Naive B cell (primary cell): ENCODE measurements around the gene ZC3H7B. TPM values are rescaled to one million over a fixed set of nuclear protein-coding genes. Genes with fewer than 3 reads are reported as not detected.
A peak's percentile ranks its signal among the peaks of the same experiment; 100 is the strongest.

Experiments used
- ATAC-seq, 2 donors: fragments of 150-1000 bp; cut with Tn5 transposase; 2 replicates each; pipeline ENCODE4 v1.10.0; 2021; ENCODE audit warnings: low read depth in 2 of 2, mild to moderate bottlenecking in 2 of 2, moderate library complexity in 2 of 2
- DNase-seq: peaks from one replicate; pipeline ENCODE4 v3.0.0; 2022
- H3K27ac Mint-ChIP-seq, 6 donors: one replicate each; pipeline ENCODE4 v1.8.0; 2020 to 2022; ENCODE audit warnings: mild to moderate bottlenecking in 6 of 6, mixed read lengths in 6 of 6, moderate library complexity in 5 of 6, inconsistent platforms in 2 of 6
- H3K27me3 Mint-ChIP-seq, 3 donors: one replicate each; pipeline ENCODE4 v1.8.0; 2021 to 2022; ENCODE audit warnings: mixed read lengths in 3 of 3, mild to moderate bottlenecking in 1 of 3
- H3K36me3 Mint-ChIP-seq, 2 donors: one replicate each; pipeline ENCODE4 v1.8.0; 2020 to 2022; ENCODE audit warnings: mixed read lengths in 2 of 2, inconsistent platforms in 1 of 2, mild to moderate bottlenecking in 1 of 2
- H3K4me1 Mint-ChIP-seq, 3 donors: one replicate each; pipeline ENCODE4 v1.8.0; 2020 to 2022; ENCODE audit warnings: mixed read lengths in 3 of 3, inconsistent platforms in 1 of 3, mild to moderate bottlenecking in 1 of 3, moderate library complexity in 1 of 3
- H3K4me3 Mint-ChIP-seq, 8 donors: one replicate each; pipeline ENCODE4 v1.8.0; 2020 to 2022; ENCODE audit warnings: mild to moderate bottlenecking in 8 of 8, mixed read lengths in 8 of 8, moderate library complexity in 8 of 8, inconsistent platforms in 2 of 8
- H3K9me3 Mint-ChIP-seq, 7 donors: one replicate each; pipeline ENCODE4 v1.8.0; 2020 to 2022; ENCODE audit warnings: mixed read lengths in 7 of 7, mild to moderate bottlenecking in 5 of 7, inconsistent platforms in 2 of 7, moderate library complexity in 1 of 7
- polyA plus RNA-seq, 6 donors: library from polyadenylated mRNA; unstranded; fragments of 300-500 nt; fragmentation: Illumina TruSeq; gene quantifications; one replicate each; pipeline ENCODE4 v1.2.3, GENCODE V29; 2021; ENCODE audit warnings: low read depth in 6 of 6

Gene ZC3H7B
- polyA plus RNA-seq, 6 donors from 2014 or later, result 1.1 to 2.5 (median 1.8) TPM; not detected in 1

GRCh38 chr22:41343717-41344116, 42.4 kb downstream of the ZC3H7B start:
- no peak overlapping the region for H3K4me3 Mint-ChIP-seq
- H3K9me3 Mint-ChIP-seq, result no peaks in the 10 kb centered on the region
- peak overlapping the region in 1 of 6 donors; percentile 24 for H3K27ac Mint-ChIP-seq
- H3K36me3 Mint-ChIP-seq, result no peaks in the 10 kb centered on the region
- ATAC-seq (no peak), DNase-seq (no peak)
- H3K4me1 Mint-ChIP-seq, result no peaks in the 10 kb centered on the region
- no peaks in the 10 kb centered on the region for H3K27me3 Mint-ChIP-seq

DNA sequence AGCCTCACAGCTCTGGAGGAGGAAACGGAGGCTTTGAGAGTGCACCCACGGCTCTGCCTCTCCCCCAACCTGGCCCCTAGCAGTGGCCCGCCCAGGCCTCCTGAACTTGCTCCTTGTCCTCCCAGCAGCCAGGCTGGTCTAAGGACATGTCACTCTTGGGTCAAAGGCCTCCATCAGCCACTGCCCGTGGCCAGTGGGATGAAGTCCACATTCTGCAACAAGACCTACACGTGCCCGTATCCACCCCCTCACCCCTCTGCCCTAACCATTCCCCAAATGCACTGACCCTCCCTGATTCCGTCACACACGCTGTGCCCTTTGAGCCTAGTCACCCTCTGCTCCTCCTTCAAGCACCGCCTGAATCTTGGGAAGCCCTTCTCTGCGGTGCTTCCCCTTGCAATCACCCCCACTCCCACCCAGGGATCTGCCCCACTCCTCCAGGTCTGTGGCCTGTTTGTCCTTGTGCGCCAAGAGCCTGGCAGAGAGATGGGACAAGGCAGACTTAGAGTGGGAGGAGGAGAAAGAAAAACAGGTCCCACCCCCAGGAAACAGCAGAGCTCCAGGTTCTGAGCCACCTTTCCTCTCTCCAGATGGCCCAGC, 43.0 kb downstream of the ZC3H7B start:
- Mint-ChIP-seq H3K9me3 (no peaks in the 10 kb centered on the region), H3K4me3 (peak overlapping the region in 1 of 8 donors; percentile 74), H3K4me1 (no peaks in the 10 kb centered on the region), H3K27me3 (no peaks in the 10 kb centered on the region), H3K27ac (peak overlapping the region in 3 of 6 donors; percentile 10 to 57 (median 36)), H3K36me3 (no peaks in the 10 kb centered on the region)
- no peak for ATAC-seq
- DNase-seq, result no peak

GRCh38 chr22:41345807-41346335, 44.5 kb downstream of the ZC3H7B start:
- DNase-seq (no peak), ATAC-seq (no peak)
- Mint-ChIP-seq H3K27ac (no peak overlapping the region), H3K4me3 (no peak overlapping the region), H3K4me1 (peaks cover 0 to 3% (median 0%) of the 10 kb centered on the region in 3 donors), H3K36me3 (peaks cover 8 to 14% of the 10 kb centered on the region in 2 donors), H3K27me3 (no peaks in the 10 kb centered on the region), H3K9me3 (no peaks in the 10 kb centered on the region)

DNA sequence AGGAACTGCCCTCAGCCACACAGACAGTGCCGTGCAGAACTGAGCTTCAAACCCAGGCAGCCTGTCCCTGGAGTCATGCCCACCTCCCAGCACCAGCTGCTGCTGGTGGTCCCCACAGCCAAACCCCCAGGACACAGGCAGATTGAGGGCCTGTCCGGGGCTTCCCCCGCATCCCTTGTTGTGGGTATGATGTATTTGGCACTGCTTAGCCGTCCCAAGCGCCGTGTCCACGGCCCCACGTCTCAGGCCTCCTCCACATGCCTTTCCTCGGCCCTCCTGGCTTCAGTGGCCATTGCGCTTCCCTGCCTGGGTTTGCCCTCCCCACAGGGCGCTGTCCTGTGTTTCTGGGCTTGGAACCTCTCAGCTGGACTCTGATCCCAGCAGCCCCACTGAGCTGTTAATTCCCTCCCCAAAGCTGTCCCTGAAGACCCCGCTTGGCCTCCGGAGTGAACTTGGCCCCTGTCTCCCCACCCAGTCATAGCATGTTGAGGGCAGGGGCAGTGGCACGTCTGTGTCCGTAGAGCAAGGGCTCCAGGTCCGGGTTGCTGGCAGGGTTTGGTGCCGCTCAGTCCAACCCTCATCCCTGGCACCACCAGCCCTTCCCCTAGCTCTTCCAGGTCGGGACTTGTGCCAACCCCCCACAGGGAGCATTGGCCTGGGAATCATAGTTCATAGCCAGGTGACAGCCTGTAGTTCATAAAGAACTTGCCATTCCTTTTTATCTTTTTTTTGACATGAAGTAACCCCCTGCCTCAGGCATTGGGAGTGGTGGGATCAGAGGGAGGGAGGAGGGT, 45.9 kb downstream of the ZC3H7B start:
- ATAC-seq, result no peak
- Mint-ChIP-seq H3K9me3 (no peaks in the 10 kb centered on the region), H3K4me3 (no peak overlapping the region), H3K27me3 (no peaks in the 10 kb centered on the region), H3K27ac (no peak overlapping the region), H3K4me1 (peaks cover 0 to 3% (median 0%) of the 10 kb centered on the region in 3 donors), H3K36me3 (peaks cover 11 to 15% of the 10 kb centered on the region in 2 donors)
- DNase-seq, result no peak

GRCh38 chr22:41348964-41349484, 47.7 kb downstream of the ZC3H7B start:
- Mint-ChIP-seq H3K4me3 (no peak overlapping the region), H3K27ac (peak overlapping the region in 1 of 6 donors; percentile 36), H3K36me3 (peaks cover 11 to 16% of the 10 kb centered on the region in 2 donors), H3K9me3 (no peaks in the 10 kb centered on the region), H3K27me3 (no peaks in the 10 kb centered on the region), H3K4me1 (peaks cover 0 to 3% (median 0%) of the 10 kb centered on the region in 3 donors)
- no peak for ATAC-seq
- DNase-seq, result no peak

- DNase-seq, result no peak
- H3K36me3 Mint-ChIP-seq, result peaks cover 11 to 26% of the 10 kb centered on the region in 2 donors
- peak overlapping the region in 2 of 6 donors; percentile 14 to 26 for H3K27ac Mint-ChIP-seq
- no peaks in the 10 kb centered on the region for H3K9me3 Mint-ChIP-seq
- no peak for ATAC-seq
- H3K4me1 Mint-ChIP-seq, result peaks cover 0 to 9% (median 7%) of the 10 kb centered on the region in 3 donors
- H3K27me3 Mint-ChIP-seq, result no peaks in the 10 kb centered on the region
- H3K4me3 Mint-ChIP-seq, result no peak overlapping the region
Measured at GRCh38 chr22:41350087-41350486, 48.8 kb downstream of the ZC3H7B start.

DNA sequence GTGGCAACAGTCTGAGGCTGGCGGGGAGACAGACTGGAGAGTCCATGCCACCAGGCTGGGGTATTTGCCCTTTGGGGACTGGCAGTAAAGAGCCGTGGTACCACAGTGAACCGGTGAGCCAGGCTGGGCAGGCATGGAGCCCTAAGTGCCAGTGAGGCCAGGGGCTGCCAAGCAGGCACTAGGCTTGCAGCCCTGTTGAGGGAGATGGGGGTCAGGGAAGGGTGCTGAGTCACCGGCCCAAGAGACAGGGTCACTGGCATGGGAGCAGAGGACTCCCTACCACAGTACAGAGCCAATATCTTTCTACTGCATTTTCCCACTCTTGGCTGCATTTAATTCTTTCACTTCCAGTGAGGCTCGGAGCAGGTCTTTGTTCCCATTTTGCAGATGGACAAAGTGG, 49.7 kb downstream of the ZC3H7B start:
- no peaks in the 10 kb centered on the region for H3K27me3 Mint-ChIP-seq
- no peak for DNase-seq
- H3K4me1 Mint-ChIP-seq, result peaks cover 0 to 9% (median 7%) of the 10 kb centered on the region in 3 donors
- H3K9me3 Mint-ChIP-seq, result no peaks in the 10 kb centered on the region
- no peak overlapping the region for H3K27ac Mint-ChIP-seq
- no peak for ATAC-seq
- peaks cover 11 to 28% of the 10 kb centered on the region in 2 donors for H3K36me3 Mint-ChIP-seq
- H3K4me3 Mint-ChIP-seq, result no peak overlapping the region

DNA sequence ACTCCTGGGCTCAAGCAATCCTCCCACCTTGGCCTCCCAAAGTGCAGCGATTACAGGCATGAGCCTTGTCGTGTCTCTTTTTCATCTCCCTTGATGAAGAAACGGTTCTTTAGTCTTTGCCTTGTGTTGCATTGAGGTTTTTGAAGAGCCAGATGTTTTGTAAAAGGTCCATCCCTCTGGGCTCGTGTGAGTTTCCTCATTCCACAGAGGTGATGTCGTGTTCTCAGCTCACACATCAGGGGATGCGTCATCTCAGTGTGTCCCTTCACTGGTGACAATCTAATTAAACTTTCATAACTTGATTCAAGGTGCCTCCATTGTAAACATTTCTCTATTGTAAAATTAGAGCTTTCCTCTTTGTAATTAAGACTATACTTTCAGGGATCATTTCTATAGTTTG, 50.7 kb downstream of the ZC3H7B start:
- Mint-ChIP-seq H3K27me3 (no peaks in the 10 kb centered on the region), H3K4me3 (no peak overlapping the region), H3K9me3 (no peaks in the 10 kb centered on the region), H3K36me3 (peaks cover 11 to 28% of the 10 kb centered on the region in 2 donors), H3K4me1 (peaks cover 0 to 9% (median 7%) of the 10 kb centered on the region in 3 donors), H3K27ac (no peak overlapping the region)
- no peak for ATAC-seq
- DNase-seq, result no peak

GRCh38 chr22:41353862-41354575, 52.7 kb downstream of the ZC3H7B start:
- ATAC-seq, result no peak
- Mint-ChIP-seq H3K4me1 (peaks cover 0 to 9% (median 7%) of the 10 kb centered on the region in 3 donors), H3K4me3 (no peak overlapping the region), H3K27ac (peak overlapping the region in 3 of 6 donors; percentile 20 to 84 (median 80)), H3K36me3 (peaks cover 11 to 28% of the 10 kb centered on the region in 2 donors), H3K27me3 (no peaks in the 10 kb centered on the region), H3K9me3 (no peaks in the 10 kb centered on the region)
- no peak for DNase-seq

DNA sequence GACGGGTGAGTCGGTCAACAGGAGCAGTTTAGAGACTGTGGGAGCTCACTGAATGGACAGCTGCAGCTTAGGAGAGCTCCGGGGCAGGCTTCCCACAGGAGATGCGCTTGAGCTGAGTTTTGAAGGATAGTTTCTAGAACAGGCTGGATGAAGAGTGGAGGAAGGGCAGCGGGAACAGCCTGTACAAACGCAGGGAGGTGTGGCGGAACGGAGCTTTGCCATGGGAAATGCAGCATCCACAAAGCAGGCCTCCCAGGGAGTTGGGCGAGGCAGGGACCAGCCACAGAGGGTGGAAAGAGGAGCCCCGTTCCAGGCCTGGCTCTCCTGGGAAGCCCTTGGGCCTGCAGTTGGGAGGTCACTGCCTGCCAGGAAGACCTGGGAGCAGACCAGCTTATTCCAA, 53.7 kb downstream of the ZC3H7B start:
- Mint-ChIP-seq H3K36me3 (peaks cover 11 to 24% of the 10 kb centered on the region in 2 donors), H3K27ac (peak overlapping the region in 1 of 6 donors; percentile 29)
- no peak for DNase-seq

DNA sequence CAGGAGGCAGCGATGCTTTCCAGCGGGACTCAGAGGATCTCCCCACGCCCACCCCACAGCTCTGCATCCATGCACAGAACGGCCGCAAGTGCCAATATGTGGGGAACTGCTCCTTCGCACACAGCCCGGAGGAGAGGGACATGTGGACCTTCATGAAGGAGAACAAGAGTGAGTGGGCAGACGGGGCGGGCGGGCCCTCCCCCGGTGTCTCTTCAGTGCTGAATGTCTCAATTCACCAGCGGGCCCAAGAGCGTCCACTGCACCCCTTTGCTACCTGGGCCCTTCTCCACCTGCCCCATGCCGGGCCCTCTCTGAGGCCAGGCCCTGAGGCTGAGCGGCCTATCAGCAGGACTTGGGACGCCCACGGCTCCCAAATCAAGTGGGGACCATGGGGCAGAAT, 54.6 kb downstream of the ZC3H7B start:
- DNase-seq (no peak), ATAC-seq (no peak)
- Mint-ChIP-seq H3K27ac (no peak overlapping the region), H3K4me1 (peaks cover 0 to 9% (median 8%) of the 10 kb centered on the region in 3 donors), H3K27me3 (no peaks in the 10 kb centered on the region), H3K36me3 (peaks cover 4 to 14% of the 10 kb centered on the region in 2 donors), H3K4me3 (no peak overlapping the region), H3K9me3 (no peaks in the 10 kb centered on the region)

More for the DNA sequence above, 53.7 kb downstream of the ZC3H7B start:
- H3K4me3 Mint-ChIP-seq, result no peak overlapping the region
- no peak for ATAC-seq
- H3K4me1 Mint-ChIP-seq, result peaks cover 0 to 11% (median 9%) of the 10 kb centered on the region in 3 donors
- no peaks in the 10 kb centered on the region for H3K27me3 Mint-ChIP-seq
- no peaks in the 10 kb centered on the region for H3K9me3 Mint-ChIP-seq

DNA sequence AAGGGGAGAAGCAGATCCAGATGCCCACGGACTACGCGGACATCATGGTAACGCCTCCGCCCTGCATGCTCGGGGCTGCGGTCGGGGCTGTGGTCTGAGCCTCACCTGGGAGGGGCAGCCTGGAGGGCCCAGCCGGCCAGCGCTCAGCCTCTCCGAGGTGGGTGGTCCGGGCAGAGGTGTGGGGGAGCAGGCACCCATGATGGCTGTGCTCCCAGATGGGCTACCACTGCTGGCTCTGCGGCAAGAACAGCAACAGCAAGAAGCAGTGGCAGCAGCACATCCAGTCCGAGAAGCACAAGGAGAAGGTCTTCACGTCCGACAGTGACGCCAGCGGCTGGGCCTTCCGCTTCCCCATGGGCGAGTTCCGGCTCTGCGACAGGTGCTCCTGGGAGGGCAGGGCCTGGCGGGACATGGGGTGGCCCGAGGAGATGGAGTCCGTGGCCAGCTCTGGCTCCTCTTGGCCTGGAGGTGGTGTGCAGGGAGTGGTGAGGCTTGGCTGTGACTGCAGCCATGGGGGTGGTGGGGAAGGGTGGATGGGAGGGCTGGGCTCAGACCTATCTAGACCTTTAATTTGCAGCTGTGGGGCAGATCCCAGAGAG, 55.2 kb downstream of the ZC3H7B start:
- ATAC-seq (no peak), DNase-seq (no peak)
- no peak overlapping the region for H3K4me3 Mint-ChIP-seq
- no peaks in the 10 kb centered on the region for H3K27me3 Mint-ChIP-seq
- H3K9me3 Mint-ChIP-seq, result no peaks in the 10 kb centered on the region
- H3K4me1 Mint-ChIP-seq, result peaks cover 0 to 9% (median 8%) of the 10 kb centered on the region in 3 donors
- no peak overlapping the region for H3K27ac Mint-ChIP-seq
- peaks cover 4 to 13% of the 10 kb centered on the region in 2 donors for H3K36me3 Mint-ChIP-seq

GRCh38 chr22:41357191-41357590, 55.9 kb downstream of the ZC3H7B start:
- no peaks in the 10 kb centered on the region for H3K9me3 Mint-ChIP-seq
- peaks cover 0 to 9% (median 8%) of the 10 kb centered on the region in 3 donors for H3K4me1 Mint-ChIP-seq
- H3K27me3 Mint-ChIP-seq, result no peaks in the 10 kb centered on the region
- no peak overlapping the region for H3K27ac Mint-ChIP-seq
- no peak overlapping the region for H3K4me3 Mint-ChIP-seq
- no peak for DNase-seq
- ATAC-seq, result no peak
- peaks cover under 1 to 13% of the 10 kb centered on the region in 2 donors for H3K36me3 Mint-ChIP-seq
